HG03521 (cell line): ENCODE results near the gene MYCBP.
"Not testable (repeated sequence)": the region's sequence is repeated elsewhere in the genome, so short reads cannot be mapped to it uniquely, and the experiment has no call there.

Source experiments
- ATAC-seq: cut with Tn5 transposase; IDR thresholded peaks from one replicate; pipeline ENCODE4 v1.9.1; 2021; ENCODE audit warnings: mild to moderate bottlenecking, moderate library complexity; ENCODE audit not compliant: unreplicated experiment

Gene MYCBP

GRCh38 chr1:38873027-38873969 is at the start of gene MYCBP:
TSS of gene MYCBP (minus strand) at chr1:38873348. CDS start at chr1:38873305, 43 bp downstream.
- peak; percentile 99 for ATAC-seq

GRCh38 chr1:38919130-38919529 is 46.0 kb upstream of the MYCBP start:
- no peak for ATAC-seq

- no peak for ATAC-seq
These were observed 45.4 kb upstream of the MYCBP start for GRCh38 chr1:38918568-38918967.

- ATAC-seq, result no peak
These were observed 44.6 kb upstream of the MYCBP start for GRCh38 chr1:38917772-38918171.

- no peak for ATAC-seq
These were observed 44.2 kb upstream of the MYCBP start for GRCh38 chr1:38917337-38917736.

- ATAC-seq, result no peak
These were observed 42.3 kb upstream of the MYCBP start for GRCh38 chr1:38915352-38915948.

- ATAC-seq, result not testable (repeated sequence)
These were observed 41.8 kb upstream of the MYCBP start for GRCh38 chr1:38914908-38915307.

- ATAC-seq, result no peak
These were observed 35.7 kb upstream of the MYCBP start for GRCh38 chr1:38908821-38909220.

GRCh38 chr1:38905985-38906384 is 32.8 kb upstream of the MYCBP start:
- no peak for ATAC-seq

GRCh38 chr1:38899560-38899959 is 26.4 kb upstream of the MYCBP start:
- no peak for ATAC-seq

- no peak for ATAC-seq
These were observed 25.6 kb upstream of the MYCBP start for GRCh38 chr1:38898653-38899230.

- no peak for ATAC-seq
These were observed 23.0 kb upstream of the MYCBP start for GRCh38 chr1:38896169-38896568.

- ATAC-seq, result no peak
These were observed 19.8 kb upstream of the MYCBP start for GRCh38 chr1:38892976-38893375.

- ATAC-seq, result no peak
These were observed 18.6 kb upstream of the MYCBP start for GRCh38 chr1:38891753-38892152.

GRCh38 chr1:38889589-38889988 is 16.4 kb upstream of the MYCBP start:
- ATAC-seq, result no peak

- ATAC-seq, result no peak
These were observed 15.5 kb upstream of the MYCBP start for GRCh38 chr1:38888423-38889333.

- ATAC-seq, result no peak
These were observed 11.9 kb upstream of the MYCBP start for GRCh38 chr1:38885092-38885491.

GRCh38 chr1:38881487-38881886 is 8.3 kb upstream of the MYCBP start, which contains the start of gene GJA9:
TSS of gene GJA9 (minus strand) at chr1:38881587. CDS start at chr1:38876098, 5,489 bp downstream.
- no peak for ATAC-seq

- ATAC-seq, result no peak
These were observed 2.7 kb upstream of the MYCBP start for GRCh38 chr1:38875811-38876210.

- peak; percentile 17 for ATAC-seq
These were observed 634 bp downstream of the MYCBP start for GRCh38 chr1:38872401-38873026.
